SU-DHL-6 (cell line): ENCODE data around the gene SDF2L1.

Source experiments
- CTCF ChIP-seq: fragments of 200-600 bp; sonication (generic); IDR thresholded peaks from one replicate; pipeline ENCODE4 v1.5.1; 2017; ENCODE audit warnings: antibody characterized with exemption, mild to moderate bottlenecking, low read length, moderate library complexity; ENCODE audit not compliant: insufficient read depth, poor library complexity, severe bottlenecking
- EZH2phosphoT487 ChIP-seq: fragments of 200-600 bp; sonication (generic), shearing (Covaris generic); conservative IDR thresholded peaks from 2 replicates; pipeline ENCODE4 v1.6.1; 2018; ENCODE audit warnings: mild to moderate bottlenecking, antibody characterized with exemption, low read length, moderate library complexity, mixed read lengths

GRCh38 chr22:21632237-21632895 is 9.7 kb upstream of the SDF2L1 start, which contains the start of gene CCDC116:
- no peak for TF ChIP-seq CTCF
- no peak for TF ChIP-seq EZH2phosphoT487
